ENCODE measurements around the gene DESI2. TPM values are rescaled to one million over a fixed set of nuclear protein-coding genes. Genes with fewer than 3 reads are reported as not detected.
A peak's percentile ranks its signal among the peaks of the same experiment; 100 is the strongest.

Gene DESI2
- total RNA-seq (2021; ENCODE audit: unreplicated experiment), result 53.9 TPM
- 22.1 TPM for polyA plus RNA-seq (2012; ENCODE audit: insufficient read length)
- percentile 86 among the genes with signal in this experiment for Bru-seq, nascent RNA
- percentile 86 among the genes with signal in this experiment for BruChase-seq, experiment 1, labeled RNA remaining after a 2-hour chase
- BruChase-seq, experiment 2, labeled RNA remaining after a 6-hour chase, result percentile 93 among the genes with signal in this experiment
- long read RNA-seq, full-length matches to known transcripts, result 58 of 266 reads
- long read RNA-seq, partial matches to known transcripts, result 151 of 266 reads
- long read RNA-seq, other reads (novel, unspliced or antisense), result 57 of 266 reads

GRCh38 chr1:244652623-244653438, at the start of gene DESI2:
Gene DESI2, plus strand, starts transcription at chr1:244653126. Its CDS starts 188 bp downstream, at chr1:244653314.
- TF ChIP-seq POLR2AphosphoS5 (IDR thresholded peaks at IDR 0.05; ENCODE audit: low read depth, low read length) (peak; percentile 89), REST (IDR thresholded peaks at IDR 0.05; ENCODE audit: insufficient read depth in 1 of 2, low read depth in 2 of 2, low read length in 1 of 2) (0 out of 4 replicates have a peak, but pooled peaks of 1 of the 2 experiments have one; percentile 15), SIN3A (IDR thresholded peaks at IDR 0.05; ENCODE audit: borderline replicate concordance, insufficient read depth, low read depth, low read length) (peak; percentile 82; the same call in 1 of the 2 replicates), TCF7L2 (IDR thresholded peaks at IDR 0.05; ENCODE audit: low read depth, low read length) (no peak), CTCF (IDR thresholded peaks at IDR 0.05) (peak; percentile 85)
- Histone ChIP-seq H3K9me3 (ENCODE audit: control insufficient read depth, insufficient read depth, low read depth, low read length) (no peaks in the 10 kb centered on the region), H3K4me1 (ENCODE audit: control insufficient read depth, insufficient read depth, low read length) (peaks cover 28% of the 10 kb centered on the region), H3K4me3 (ENCODE audit: low read depth in 2 of 2, low read length in 2 of 2) (peak within 1 kb of the TSS; percentile 91 to 95), H3K36me3 (ENCODE audit: control insufficient read depth, insufficient read depth, low read length) (no peaks in the 10 kb centered on the region; the same call in 1 of the 2 replicates), H3K27ac (ENCODE audit: low read length) (peak within 1 kb of the TSS; percentile 94), H3K27me3 (ENCODE audit: control insufficient read depth, insufficient read depth, low read length) (no peaks in the 10 kb centered on the region)
- ATAC-seq (peak; percentile 97), DNase-seq (ENCODE audit: low read depth, low spot score) (peak; percentile 96)
- BruUV-seq (replicated peaks), result no TSS peak
- ChIA-PET POLR2A (interaction anchor here (0.6 kb wide), 1 partner anchor 9 kb away, joined by 3 read pairs; no protein-coding TSS in a partner anchor), CTCF (no interaction called here)
- in situ Hi-C loops (cut with HindIII; ENCODE audit: low pct_unique_long_range_greater_than_20kb, low sequenced_read_pairs) (no loop called here), intact Hi-C loops (cut with micrococcal nuclease; ENCODE audit: unreplicated experiment) (no loop called here)

GRCh38 chr1:244603498-244603897, 49.4 kb upstream of the DESI2 start:
- Histone ChIP-seq H3K4me3 (ENCODE audit: low read depth in 2 of 2, low read length in 2 of 2) (no peak overlapping the region), H3K4me1 (ENCODE audit: control insufficient read depth, insufficient read depth, low read length) (peaks cover 5% of the 10 kb centered on the region; the same call in 1 of the 2 replicates), H3K9me3 (ENCODE audit: control insufficient read depth, insufficient read depth, low read depth, low read length) (no peaks in the 10 kb centered on the region), H3K36me3 (ENCODE audit: control insufficient read depth, insufficient read depth, low read length) (no peaks in the 10 kb centered on the region), H3K27me3 (ENCODE audit: control insufficient read depth, insufficient read depth, low read length) (no peaks in the 10 kb centered on the region), H3K27ac (ENCODE audit: low read length) (no peak overlapping the region)
- ChIA-PET POLR2A (interaction anchor here (0.6 kb wide), 1 partner anchor 18 kb away, joined by 4 read pairs; no protein-coding TSS in a partner anchor), CTCF (interaction anchor here (0.7 to 1.0 kb wide), 3 partner anchors 23 to 193 kb away, joined by 3 to 7 read pairs (median 3); no protein-coding TSS in a partner anchor)
- TF ChIP-seq REST (IDR thresholded peaks at IDR 0.05; ENCODE audit: insufficient read depth in 1 of 2, low read depth in 2 of 2, low read length in 1 of 2), result no peak
- no peak for TF ChIP-seq TCF7L2 (IDR thresholded peaks at IDR 0.05; ENCODE audit: low read depth, low read length)
- TF ChIP-seq POLR2AphosphoS5 (IDR thresholded peaks at IDR 0.05; ENCODE audit: low read depth, low read length), result no peak
- TF ChIP-seq SIN3A (IDR thresholded peaks at IDR 0.05; ENCODE audit: borderline replicate concordance, insufficient read depth, low read depth, low read length), result no peak
- TF ChIP-seq CTCF (IDR thresholded peaks at IDR 0.05), result peak; percentile 79
- in situ Hi-C loops (cut with HindIII; ENCODE audit: low pct_unique_long_range_greater_than_20kb, low sequenced_read_pairs) (no loop called here), intact Hi-C loops (cut with micrococcal nuclease; ENCODE audit: unreplicated experiment) (loop anchor here (1.0 kb wide), 1 partner anchor 194 kb away; no protein-coding TSS in a partner anchor)
- DNase-seq (ENCODE audit: low read depth, low spot score), result no peak
- no peak for ATAC-seq
- BruUV-seq (replicated peaks), result no TSS peak

Measured in Panc1 (cell line).